Superior temporal gyrus (tissue), 1 donor: ENCODE results near the gene SLC48A1.

ENCODE experiments used
- DNase-seq: peaks from one replicate; pipeline ENCODE4 v3.0.0-alpha.2; 2016; ENCODE audit errors: extremely low spot score

The SLC48A1 gene

DNA sequence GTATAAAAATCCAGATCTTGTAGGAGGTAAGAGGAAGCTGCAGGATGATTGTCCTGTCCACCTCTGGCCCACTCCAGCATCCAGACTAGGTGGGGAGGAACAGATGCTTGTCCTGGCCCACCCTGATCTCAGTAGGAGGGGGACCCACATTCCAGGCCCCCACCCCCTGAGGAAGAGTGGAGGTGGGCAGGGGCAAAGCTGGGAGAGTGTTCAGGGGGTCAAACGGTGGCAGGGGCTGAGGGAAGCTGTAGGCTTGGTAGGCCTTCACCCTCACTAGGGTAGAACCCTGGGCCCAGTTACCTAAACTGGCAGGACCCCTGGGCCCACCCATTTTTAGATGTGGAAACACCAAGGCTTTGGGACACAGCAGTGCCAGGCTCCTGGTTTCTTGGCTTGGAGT, 4.1 kb downstream of the SLC48A1 start:
- DNase-seq, result no peak

DNA sequence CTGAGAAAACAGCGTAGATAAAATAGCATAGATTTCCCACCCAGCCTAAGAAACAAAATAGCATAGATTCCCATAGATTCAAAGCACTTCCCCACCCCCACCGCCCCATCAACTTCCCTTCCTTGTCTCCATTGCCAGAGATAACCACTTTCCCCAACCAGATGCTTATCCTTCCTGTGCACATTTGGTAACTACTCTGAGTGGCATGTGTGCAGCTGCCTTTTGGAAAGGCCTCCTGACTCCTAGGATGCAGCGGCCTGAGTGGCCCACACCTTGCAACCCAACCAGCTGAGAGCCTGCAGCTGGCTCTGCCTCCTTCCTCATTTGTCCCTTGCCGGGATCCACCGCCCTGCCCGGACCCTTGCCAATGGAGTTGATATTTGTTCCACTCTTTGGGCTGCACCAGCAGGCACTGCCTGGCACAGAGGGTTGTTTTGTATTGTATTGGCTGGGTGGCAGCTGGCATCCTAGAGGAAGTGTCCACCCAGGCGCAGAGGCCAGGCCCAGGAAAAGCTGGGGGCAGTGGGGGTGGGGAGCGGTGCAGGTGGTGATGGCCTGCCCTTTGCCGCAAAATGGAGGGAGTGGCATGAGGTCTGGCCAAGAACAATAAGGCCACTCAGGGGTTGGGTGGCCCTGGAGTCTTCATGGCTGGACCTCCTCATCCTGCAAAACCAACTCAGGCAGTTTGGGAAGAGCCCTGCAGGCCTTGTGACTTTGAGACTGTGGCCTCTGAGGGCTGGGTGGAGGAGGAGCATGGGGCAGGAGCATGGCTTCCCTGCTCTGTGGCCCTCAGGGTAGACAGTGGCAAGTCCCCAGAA, 4.9 kb downstream of the SLC48A1 start:
- peak; percentile 98 for DNase-seq

- DNase-seq, result peak; percentile 73
These were observed 5.8 kb downstream of the SLC48A1 start for GRCh38 chr12:47778881-47779280.

- peak; percentile 98 for DNase-seq
These were observed 6.4 kb downstream of the SLC48A1 start for GRCh38 chr12:47779301-47779942.

- no peak for DNase-seq
These were observed 7.0 kb downstream of the SLC48A1 start for GRCh38 chr12:47779943-47780504.

DNA sequence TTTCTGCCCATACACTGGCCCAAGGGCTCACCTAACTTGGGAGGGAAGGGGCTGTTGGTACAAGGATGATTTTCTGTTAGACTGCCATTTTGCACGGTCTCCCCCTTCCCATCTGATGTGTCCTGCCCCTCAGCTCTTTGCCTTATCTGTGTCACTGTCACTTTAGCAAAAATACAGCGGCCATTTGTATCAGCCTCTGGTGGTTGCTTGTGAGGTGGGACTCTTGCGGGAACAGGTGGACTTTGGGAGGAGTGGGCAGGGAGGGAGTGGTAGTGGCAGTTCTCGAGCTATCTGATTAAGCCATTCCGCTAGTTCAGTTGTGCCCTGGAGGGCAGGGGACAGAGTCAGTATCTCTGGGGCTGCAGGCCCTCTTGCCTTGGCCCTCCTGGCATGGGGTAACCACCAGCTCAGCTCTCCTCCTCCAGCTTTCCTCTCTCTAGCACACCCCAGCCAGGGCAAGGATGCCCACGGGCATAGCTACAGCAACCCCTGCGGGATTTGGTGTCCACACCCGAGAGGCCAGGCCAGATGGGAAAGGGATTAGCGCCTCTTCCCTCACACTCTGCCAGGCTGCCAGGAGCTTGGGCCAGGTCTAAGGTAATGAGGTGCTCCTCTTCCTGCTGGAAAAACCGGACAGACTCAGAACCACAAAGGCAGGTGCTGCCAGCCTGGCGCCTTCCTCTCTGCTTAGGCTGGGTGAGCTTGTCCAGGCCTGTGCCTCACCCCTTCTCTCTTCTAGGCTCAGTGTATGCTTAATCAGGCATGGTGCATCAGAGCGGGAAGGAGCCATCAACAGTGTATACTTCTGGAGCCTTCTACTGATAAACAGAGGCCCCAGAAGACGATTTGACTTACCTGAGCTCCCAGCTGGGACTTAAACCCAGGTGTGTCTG, 8.7 kb downstream of the SLC48A1 start:
- DNase-seq, result peak; percentile 8

DNA sequence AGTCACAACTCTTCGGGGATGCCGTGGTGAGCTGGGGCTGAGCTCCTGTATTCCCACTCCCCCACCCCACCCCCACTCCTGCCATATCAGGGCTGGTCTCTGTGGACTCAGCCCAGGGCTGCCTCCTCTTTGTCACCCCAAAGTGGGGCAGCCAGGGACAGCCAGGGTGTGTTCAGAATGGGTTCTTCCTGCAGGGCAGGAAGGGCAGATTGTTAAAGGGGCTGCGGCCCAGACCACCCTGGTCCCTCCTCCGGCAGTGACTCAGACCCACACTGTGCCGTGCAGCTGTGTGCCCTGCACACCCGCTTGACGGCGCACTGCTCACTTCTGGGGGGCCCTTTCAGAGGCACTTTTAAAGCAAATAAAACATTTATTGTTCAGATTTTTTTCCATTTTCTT, 9.3 kb downstream of the SLC48A1 start:
- DNase-seq, result peak; percentile 17

GRCh38 chr12:47783024-47783755, 10.2 kb downstream of the SLC48A1 start:
- peak; percentile 6 for DNase-seq

- peak; percentile 4 for DNase-seq
These were observed 11.1 kb downstream of the SLC48A1 start for GRCh38 chr12:47783821-47784819.

GRCh38 chr12:47785036-47785886, 12.2 kb downstream of the SLC48A1 start:
- DNase-seq, result peak; percentile 4

GRCh38 chr12:47785887-47786661, 13.0 kb downstream of the SLC48A1 start:
- peak; percentile 5 for DNase-seq

- DNase-seq, result peak; percentile 6
These were observed 13.7 kb downstream of the SLC48A1 start for GRCh38 chr12:47786662-47787280.

- DNase-seq, result no peak
These were observed 14.7 kb downstream of the SLC48A1 start for GRCh38 chr12:47787596-47788319.

GRCh38 chr12:47789141-47789540, 16.1 kb downstream of the SLC48A1 start:
- no peak for DNase-seq

GRCh38 chr12:47789712-47790489, 16.9 kb downstream of the SLC48A1 start:
- DNase-seq, result no peak

DNA sequence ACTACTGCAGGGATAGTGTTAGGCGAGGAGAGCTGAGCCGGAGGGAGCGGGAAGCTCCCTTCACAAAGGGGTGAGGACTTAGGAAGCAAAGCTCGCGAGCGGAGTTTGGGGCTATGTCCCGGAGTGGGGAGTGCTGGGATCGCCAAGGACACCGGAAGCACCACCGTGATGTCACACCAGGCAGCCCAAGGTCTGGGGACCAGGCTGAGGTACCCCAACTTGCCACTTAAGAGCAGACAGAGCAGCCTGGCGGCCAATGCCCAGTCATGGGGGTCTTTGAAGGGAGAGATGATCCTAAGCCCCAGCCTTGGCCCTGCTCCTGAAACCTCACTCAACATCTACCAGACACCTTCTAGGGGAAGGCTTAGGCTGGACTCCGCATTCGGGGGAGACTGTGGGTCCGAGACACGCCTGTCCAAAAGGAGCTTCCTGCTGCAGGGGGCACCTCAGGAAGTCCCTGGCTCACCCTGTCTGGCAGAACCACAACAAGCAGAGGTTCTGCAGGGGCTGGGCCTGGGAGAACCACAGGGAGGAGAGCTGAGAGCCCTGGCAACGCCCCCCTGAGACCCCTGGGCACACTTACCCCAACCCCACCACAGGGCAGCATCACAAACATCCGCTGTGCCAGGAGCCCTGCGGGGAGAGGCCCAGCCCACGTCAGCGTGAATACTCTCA, 17.8 kb downstream of the SLC48A1 start:
- DNase-seq, result no peak
